ENCODE results near the gene ARHGAP5. TPM values are rescaled to one million over a fixed set of nuclear protein-coding genes. Genes with fewer than 3 reads are reported as not detected.

ARHGAP5 gene
- polyA plus RNA-seq, 3 donors = 2.5 to 6.3 (median 4.3) TPM

DNA sequence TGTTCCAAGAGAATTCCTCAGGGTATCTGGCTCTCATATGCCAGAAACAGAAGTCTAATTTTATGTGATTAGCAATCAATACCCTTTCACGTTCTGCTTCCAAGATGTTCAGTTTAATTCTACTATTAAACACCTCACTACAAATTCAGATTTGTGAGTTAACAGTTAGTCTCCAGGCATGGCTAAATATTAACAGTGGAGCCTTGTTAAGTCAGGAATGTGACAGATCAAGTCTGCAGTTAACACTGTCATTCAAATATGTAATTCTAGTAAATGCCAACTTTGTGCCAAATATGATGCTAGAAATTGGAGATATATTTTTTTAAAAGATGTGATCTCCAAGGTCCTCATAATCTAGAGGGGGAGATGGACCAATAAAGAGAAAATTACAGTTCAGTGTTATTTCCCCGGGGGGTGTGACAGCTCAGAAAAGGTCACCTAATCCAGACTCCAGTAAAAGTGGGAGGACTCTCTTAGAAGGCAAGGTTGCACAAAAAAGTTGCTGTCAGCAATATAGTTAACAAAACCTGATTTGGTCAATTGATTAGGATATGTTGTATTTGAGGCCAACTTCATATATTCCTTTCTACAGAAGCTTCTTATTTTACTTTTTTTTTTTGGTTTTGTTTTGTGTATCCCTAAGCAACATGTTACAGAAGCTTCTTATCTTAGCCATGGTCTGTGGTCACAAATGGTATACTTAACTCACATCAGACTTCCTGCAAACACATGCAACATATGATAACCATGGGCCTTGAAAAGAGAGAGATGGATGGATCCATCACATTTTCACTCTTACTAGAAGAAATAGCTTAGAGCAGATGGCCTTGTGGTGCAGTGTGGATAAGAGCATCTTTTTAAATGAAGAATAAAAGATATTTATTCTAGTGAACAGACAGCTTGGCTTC lies 106.3 kb downstream of the ARHGAP5 start:
- no peaks in the 10 kb centered on the region for H3K79me2 ChIP-seq (ENCODE audit: insufficient read depth, low read length)
- no peak overlapping the region for H3K9ac ChIP-seq (ENCODE audit: insufficient read depth, low read length, poor library complexity, severe bottlenecking)
- H3K27ac ChIP-seq (ENCODE audit: low read depth in 1 of 2, low read length in 2 of 2) = no peak overlapping the region
- H2AFZ ChIP-seq (ENCODE audit: insufficient read depth, low read depth, low read length, poor library complexity, severe bottlenecking) = no peak overlapping the region
- peaks cover 0 to 4% of the 10 kb centered on the region in 2 donors for H3K9me3 ChIP-seq (replicated peaks in 1 of 2; ENCODE audit: control insufficient read depth in 1 of 2, insufficient read depth in 1 of 2, low read length in 2 of 2)
- intact Hi-C loops (cut with micrococcal nuclease) = no loop called here
- H3K4me1 ChIP-seq (ENCODE audit: control insufficient read depth in 1 of 2, insufficient read depth in 2 of 2, low read length in 2 of 2) = no peaks in the 10 kb centered on the region
- DNase-seq = no peak
- Mint-ChIP-seq H3K36me3 (no peaks in the 10 kb centered on the region), H3K4me1 (peaks cover 3% of the 10 kb centered on the region), H3K27ac (no peak overlapping the region), H3K4me3 (no peak overlapping the region), H3K27me3 (ENCODE audit: low read depth in 3 of 3) (no peaks in the 10 kb centered on the region), H3K9me3 (peaks cover 5 to 26% (median 13%) of the 10 kb centered on the region in 7 donors)
- no peaks in the 10 kb centered on the region for H3K27me3 ChIP-seq (ENCODE audit: control insufficient read depth in 2 of 2, insufficient read depth in 2 of 2, low read length in 2 of 2)
- TF ChIP-seq, protein P1, sequence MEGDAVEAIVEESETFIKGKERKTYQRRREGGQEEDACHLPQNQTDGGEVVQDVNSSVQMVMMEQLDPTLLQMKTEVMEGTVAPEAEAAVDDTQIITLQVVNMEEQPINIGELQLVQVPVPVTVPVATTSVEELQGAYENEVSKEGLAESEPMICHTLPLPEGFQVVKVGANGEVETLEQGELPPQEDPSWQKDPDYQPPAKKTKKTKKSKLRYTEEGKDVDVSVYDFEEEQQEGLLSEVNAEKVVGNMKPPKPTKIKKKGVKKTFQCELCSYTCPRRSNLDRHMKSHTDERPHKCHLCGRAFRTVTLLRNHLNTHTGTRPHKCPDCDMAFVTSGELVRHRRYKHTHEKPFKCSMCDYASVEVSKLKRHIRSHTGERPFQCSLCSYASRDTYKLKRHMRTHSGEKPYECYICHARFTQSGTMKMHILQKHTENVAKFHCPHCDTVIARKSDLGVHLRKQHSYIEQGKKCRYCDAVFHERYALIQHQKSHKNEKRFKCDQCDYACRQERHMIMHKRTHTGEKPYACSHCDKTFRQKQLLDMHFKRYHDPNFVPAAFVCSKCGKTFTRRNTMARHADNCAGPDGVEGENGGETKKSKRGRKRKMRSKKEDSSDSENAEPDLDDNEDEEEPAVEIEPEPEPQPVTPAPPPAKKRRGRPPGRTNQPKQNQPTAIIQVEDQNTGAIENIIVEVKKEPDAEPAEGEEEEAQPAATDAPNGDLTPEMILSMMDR (IDR thresholded peaks at IDR 0.05) = no peak
- no peaks in the 10 kb centered on the region for H4K20me1 ChIP-seq (ENCODE audit: insufficient read depth, low read length)
- no peaks in the 10 kb centered on the region for H3K36me3 ChIP-seq (replicated peaks in 1 of 2; ENCODE audit: control insufficient read depth in 1 of 2, insufficient read depth in 2 of 2, low read length in 2 of 2)
- no CpG with 5 or more reads among the region's 2 CpGs for WGBS (ENCODE audit: insufficient coverage)
- H3K4me2 ChIP-seq (replicated peaks; ENCODE audit: extremely low read depth, low read length, poor library complexity, severe bottlenecking) = no peak overlapping the region
- no peak overlapping the region for H3K4me3 ChIP-seq (replicated peaks in 1 of 3; ENCODE audit: low read depth in 2 of 3, low read length in 3 of 3)

DNA sequence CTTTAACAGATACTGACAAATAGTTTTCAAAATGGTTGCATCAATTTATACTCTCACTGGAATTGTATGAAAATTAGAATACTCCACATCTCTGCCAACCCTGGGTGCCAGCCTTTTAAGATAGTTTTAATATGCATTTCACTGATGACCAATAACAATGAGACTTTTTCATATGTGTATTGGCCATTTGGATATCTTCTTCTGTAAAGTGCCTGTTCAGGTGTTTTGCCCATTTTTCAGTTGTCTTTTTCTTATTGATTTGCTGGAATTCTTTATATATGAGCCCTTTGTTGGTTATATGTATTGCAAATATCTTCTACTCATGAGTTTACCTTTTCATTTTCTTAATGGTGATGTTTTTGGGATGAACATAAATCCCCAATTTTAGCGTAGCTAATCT lies 108.0 kb downstream of the ARHGAP5 start:
- Histone ChIP-seq H3K79me2 (ENCODE audit: insufficient read depth, low read length) (no peaks in the 10 kb centered on the region), H3K4me1 (ENCODE audit: control insufficient read depth in 1 of 2, insufficient read depth in 2 of 2, low read length in 2 of 2) (no peaks in the 10 kb centered on the region), H3K27ac (ENCODE audit: low read depth in 1 of 2, low read length in 2 of 2) (no peak overlapping the region), H3K9me3 (replicated peaks in 1 of 2; ENCODE audit: control insufficient read depth in 1 of 2, insufficient read depth in 1 of 2, low read length in 2 of 2) (peaks cover 0 to 4% of the 10 kb centered on the region in 2 donors), H4K20me1 (ENCODE audit: insufficient read depth, low read length) (no peaks in the 10 kb centered on the region), H3K4me3 (replicated peaks in 1 of 3; ENCODE audit: low read depth in 2 of 3, low read length in 3 of 3) (no peak overlapping the region), H2AFZ (ENCODE audit: insufficient read depth, low read depth, low read length, poor library complexity, severe bottlenecking) (no peak overlapping the region), H3K36me3 (replicated peaks in 1 of 2; ENCODE audit: control insufficient read depth in 1 of 2, insufficient read depth in 2 of 2, low read length in 2 of 2) (no peaks in the 10 kb centered on the region), H3K9ac (ENCODE audit: insufficient read depth, low read length, poor library complexity, severe bottlenecking) (no peak overlapping the region), H3K4me2 (replicated peaks; ENCODE audit: extremely low read depth, low read length, poor library complexity, severe bottlenecking) (no peak overlapping the region), H3K27me3 (ENCODE audit: control insufficient read depth in 2 of 2, insufficient read depth in 2 of 2, low read length in 2 of 2) (no peaks in the 10 kb centered on the region)
- Mint-ChIP-seq H3K36me3 (no peaks in the 10 kb centered on the region), H3K27me3 (ENCODE audit: low read depth in 3 of 3) (peaks cover 0 to 2% (median 0%) of the 10 kb centered on the region in 3 donors), H3K9me3 (peaks cover 0 to 19% (median 9%) of the 10 kb centered on the region in 7 donors), H3K4me1 (peaks cover 3% of the 10 kb centered on the region), H3K4me3 (no peak overlapping the region), H3K27ac (no peak overlapping the region)
- WGBS (ENCODE audit: insufficient coverage) = no CpG with 5 or more reads among the region's 1 CpG
- intact Hi-C loops (cut with micrococcal nuclease) = no loop called here
- no peak for DNase-seq
- TF ChIP-seq, protein P1 (IDR thresholded peaks at IDR 0.05) = no peak

Data from CD14-positive monocyte (primary cell).